NB4 (cell line): ENCODE data around the gene STAT6.

Experiments used
- POLR2A ChIP-seq: IDR thresholded peaks from 2 replicates; pipeline ENCODE4 v1.6.1; 2011; ENCODE audit warnings: mild to moderate bottlenecking; ENCODE audit not compliant: insufficient read length; ENCODE audit errors: extremely low read depth
- TF ChIP-seq, protein P1 (sequence below): IDR thresholded peaks from one replicate; pipeline ENCODE4 v1.5.1; 2012; ENCODE audit warnings: low read depth, low read length
- TF ChIP-seq, protein P2 (sequence below): IDR thresholded peaks from 2 replicates; pipeline ENCODE4 v1.6.1; 2011; ENCODE audit warnings: low read depth, low read length

DNA sequence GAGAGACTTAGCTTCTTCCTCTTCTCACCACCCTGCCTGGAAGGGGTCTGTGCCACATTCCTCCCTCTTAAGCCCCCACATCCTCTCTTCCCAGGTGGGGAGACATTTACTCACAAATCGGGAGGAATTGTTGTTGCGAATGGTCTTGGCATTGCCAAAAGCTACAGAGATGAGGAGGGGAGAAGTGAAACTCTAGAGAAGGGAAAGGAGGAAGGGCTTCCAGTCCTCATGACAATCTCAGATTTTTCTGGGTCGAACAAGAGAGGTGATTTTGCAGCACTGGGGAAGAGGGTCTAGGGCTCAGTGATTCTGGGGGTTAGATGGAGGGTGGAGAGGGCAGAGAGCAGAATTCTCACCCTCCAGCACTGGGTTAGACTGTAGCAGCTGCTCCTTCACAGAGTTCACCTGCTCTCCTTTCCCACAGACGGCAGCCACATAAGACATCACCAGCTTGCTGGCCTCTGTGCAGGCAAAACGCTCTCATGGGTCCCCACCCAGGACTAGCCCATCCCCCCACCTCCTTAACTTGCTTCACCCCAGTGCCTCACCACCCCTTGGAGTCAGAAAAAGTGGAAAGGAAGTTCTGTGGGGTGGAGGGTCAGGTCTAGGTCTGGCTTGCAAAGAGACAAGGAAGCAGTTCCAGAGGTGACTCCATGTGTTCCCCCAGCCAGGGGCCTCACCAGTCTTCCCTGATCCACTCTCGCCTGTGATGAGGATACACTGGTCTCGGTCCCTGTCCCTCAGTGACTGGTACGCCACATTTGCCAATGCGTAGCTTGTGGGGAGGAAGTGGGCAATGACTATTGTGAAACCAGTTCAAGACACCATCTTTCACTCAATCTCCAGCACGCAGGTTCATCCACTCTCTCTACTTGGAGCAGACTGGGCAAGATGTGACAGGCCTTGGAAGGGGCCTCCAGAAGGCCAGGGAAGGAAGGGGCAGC, 63.9 kb downstream of the STAT6 start:
- TF ChIP-seq, protein P1, sequence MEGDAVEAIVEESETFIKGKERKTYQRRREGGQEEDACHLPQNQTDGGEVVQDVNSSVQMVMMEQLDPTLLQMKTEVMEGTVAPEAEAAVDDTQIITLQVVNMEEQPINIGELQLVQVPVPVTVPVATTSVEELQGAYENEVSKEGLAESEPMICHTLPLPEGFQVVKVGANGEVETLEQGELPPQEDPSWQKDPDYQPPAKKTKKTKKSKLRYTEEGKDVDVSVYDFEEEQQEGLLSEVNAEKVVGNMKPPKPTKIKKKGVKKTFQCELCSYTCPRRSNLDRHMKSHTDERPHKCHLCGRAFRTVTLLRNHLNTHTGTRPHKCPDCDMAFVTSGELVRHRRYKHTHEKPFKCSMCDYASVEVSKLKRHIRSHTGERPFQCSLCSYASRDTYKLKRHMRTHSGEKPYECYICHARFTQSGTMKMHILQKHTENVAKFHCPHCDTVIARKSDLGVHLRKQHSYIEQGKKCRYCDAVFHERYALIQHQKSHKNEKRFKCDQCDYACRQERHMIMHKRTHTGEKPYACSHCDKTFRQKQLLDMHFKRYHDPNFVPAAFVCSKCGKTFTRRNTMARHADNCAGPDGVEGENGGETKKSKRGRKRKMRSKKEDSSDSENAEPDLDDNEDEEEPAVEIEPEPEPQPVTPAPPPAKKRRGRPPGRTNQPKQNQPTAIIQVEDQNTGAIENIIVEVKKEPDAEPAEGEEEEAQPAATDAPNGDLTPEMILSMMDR: no peak
- TF ChIP-seq POLR2A: no peak
- TF ChIP-seq, protein P2, sequence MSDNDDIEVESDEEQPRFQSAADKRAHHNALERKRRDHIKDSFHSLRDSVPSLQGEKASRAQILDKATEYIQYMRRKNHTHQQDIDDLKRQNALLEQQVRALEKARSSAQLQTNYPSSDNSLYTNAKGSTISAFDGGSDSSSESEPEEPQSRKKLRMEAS: 0 out of 2 replicates have a peak, but pooled peaks have one; percentile 28
